Central memory CD8-positive, alpha-beta T cell (primary cell): ENCODE data around the gene STEAP1.

Experiments used
- ATAC-seq: fragments of 150-1000 bp; cut with Tn5 transposase; replicated peaks from 2 replicates; pipeline ENCODE4 v1.10.0; 2022; ENCODE audit warnings: mild to moderate bottlenecking, moderate FRiP score, moderate number of reproducible peaks; ENCODE audit not compliant: poor library complexity, severe bottlenecking; ENCODE audit errors: extremely low read depth
- DNase-seq, 2 donors: peaks; one replicate each; pipeline ENCODE4 v3.0.0; 2021; ENCODE audit warnings: low spot score in 2 of 2
- H3K27ac Mint-ChIP-seq: one replicate; pipeline ENCODE4 v1.8.0; 2022; ENCODE audit warnings: low read depth, mild to moderate bottlenecking, moderate library complexity, mixed read lengths
- H3K27me3 Mint-ChIP-seq: one replicate; pipeline ENCODE4 v1.8.0; 2022; ENCODE audit warnings: mixed read lengths
- H3K36me3 Mint-ChIP-seq: one replicate; pipeline ENCODE4 v1.8.0; 2022; ENCODE audit warnings: mild to moderate bottlenecking, moderate library complexity, mixed read lengths; ENCODE audit not compliant: insufficient read depth
- H3K4me1 Mint-ChIP-seq: one replicate; pipeline ENCODE4 v1.8.0; 2022; ENCODE audit warnings: mixed read lengths
- H3K4me3 Mint-ChIP-seq: one replicate; pipeline ENCODE4 v1.8.0; 2022; ENCODE audit warnings: mild to moderate bottlenecking, moderate library complexity, mixed read lengths
- H3K9me3 Mint-ChIP-seq: one replicate; pipeline ENCODE4 v1.8.0; 2022; ENCODE audit warnings: mixed read lengths

Gene STEAP1

GRCh38 chr7:90207956-90208355, 53.7 kb downstream of the STEAP1 start:
- DNase-seq: no peak
- Mint-ChIP-seq H3K36me3 (peaks cover 2% of the 10 kb centered on the region), H3K4me3 (no peak overlapping the region), H3K4me1 (no peaks in the 10 kb centered on the region), H3K27ac (no peak overlapping the region), H3K9me3 (no peaks in the 10 kb centered on the region), H3K27me3 (peaks cover 12% of the 10 kb centered on the region)
- no peak for ATAC-seq

DNA sequence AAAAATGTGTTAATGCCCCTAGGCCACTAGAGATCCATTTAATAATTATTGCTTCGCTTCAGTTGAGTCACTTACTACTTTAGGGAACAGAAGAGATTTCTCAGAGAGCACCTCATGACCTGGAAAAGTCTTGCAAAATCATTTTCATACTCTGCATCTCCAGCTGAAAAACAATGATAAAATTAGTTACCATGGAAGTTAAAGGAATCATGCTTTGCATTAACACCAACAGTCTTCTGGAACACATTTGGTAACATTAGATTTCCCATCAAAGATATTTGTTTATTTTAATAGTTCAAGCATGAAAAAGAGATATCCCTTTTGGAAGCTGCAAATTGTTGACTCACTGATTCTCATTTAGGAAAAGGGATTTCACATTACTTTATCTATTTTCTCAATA, 55.5 kb downstream of the STEAP1 start:
- H3K36me3 Mint-ChIP-seq: peaks cover 2% of the 10 kb centered on the region
- H3K4me3 Mint-ChIP-seq: no peak overlapping the region
- H3K4me1 Mint-ChIP-seq: no peaks in the 10 kb centered on the region
- H3K9me3 Mint-ChIP-seq: no peaks in the 10 kb centered on the region
- peaks cover 12% of the 10 kb centered on the region for H3K27me3 Mint-ChIP-seq
- no peak for ATAC-seq
- no peak overlapping the region for H3K27ac Mint-ChIP-seq
- no peak for DNase-seq

GRCh38 chr7:90210475-90210874, 56.2 kb downstream of the STEAP1 start:
- Mint-ChIP-seq H3K4me3 (no peak overlapping the region), H3K27ac (no peak overlapping the region), H3K4me1 (no peaks in the 10 kb centered on the region), H3K36me3 (peaks cover 2% of the 10 kb centered on the region), H3K27me3 (peaks cover 12% of the 10 kb centered on the region), H3K9me3 (no peaks in the 10 kb centered on the region)
- ATAC-seq (no peak), DNase-seq (no peak)

- peaks cover 12% of the 10 kb centered on the region for H3K27me3 Mint-ChIP-seq
- no peak overlapping the region for H3K27ac Mint-ChIP-seq
- DNase-seq (no peak), ATAC-seq (no peak)
- no peaks in the 10 kb centered on the region for H3K4me1 Mint-ChIP-seq
- no peaks in the 10 kb centered on the region for H3K9me3 Mint-ChIP-seq
- H3K4me3 Mint-ChIP-seq: no peak overlapping the region
- peaks cover 2% of the 10 kb centered on the region for H3K36me3 Mint-ChIP-seq
Observed at GRCh38 chr7:90210981-90211380, 56.7 kb downstream of the STEAP1 start.

DNA sequence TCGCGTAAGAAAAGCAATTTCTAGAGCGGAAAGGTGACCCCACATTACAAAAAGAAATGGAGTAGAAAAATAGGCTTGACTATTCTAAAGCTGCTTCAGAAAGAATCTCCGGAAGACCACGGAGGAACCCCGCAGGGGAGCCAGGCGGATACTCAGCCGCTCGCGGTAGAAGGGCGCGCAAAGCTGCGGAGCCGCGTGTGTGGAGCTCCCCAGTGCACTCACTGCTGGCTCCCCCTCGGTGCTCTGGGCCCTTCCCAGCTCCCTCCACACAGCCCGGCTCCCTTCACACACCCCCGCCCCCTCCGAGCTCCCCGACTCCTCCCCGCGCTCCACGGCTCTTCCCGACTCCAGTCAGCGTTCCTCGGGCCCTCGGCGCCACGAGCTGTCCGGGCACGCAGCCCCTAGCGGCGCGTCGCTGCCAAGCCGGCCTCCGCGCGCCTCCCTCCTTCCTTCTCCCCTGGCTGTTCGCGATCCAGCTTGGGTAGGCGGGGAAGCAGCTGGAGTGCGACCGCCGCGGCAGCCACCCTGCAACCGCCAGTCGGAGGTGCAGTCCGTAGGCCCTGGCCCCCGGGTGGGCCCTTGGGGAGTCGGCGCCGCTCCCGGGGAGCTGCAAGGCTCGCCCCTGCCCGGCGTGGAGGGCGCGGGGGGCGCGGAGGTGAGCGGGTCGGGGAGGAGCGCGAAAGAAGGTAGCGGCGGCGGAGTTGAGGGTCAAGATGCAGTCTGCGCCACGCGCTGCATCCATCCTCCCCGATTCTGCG, 57.3 kb downstream of the STEAP1 start, which contains the start of gene STEAP2:
Gene STEAP2, plus strand, starts transcription at position 350 of the 758 bp plus-strand sequence. CDS start 13,343 bp downstream, outside the sequence.
- peaks cover 2% of the 10 kb centered on the region for H3K36me3 Mint-ChIP-seq
- H3K4me1 Mint-ChIP-seq: no peaks in the 10 kb centered on the region
- no peak within 1 kb of the TSS for H3K4me3 Mint-ChIP-seq
- no peaks in the 10 kb centered on the region for H3K9me3 Mint-ChIP-seq
- DNase-seq (no peak), ATAC-seq (no peak)
- peaks cover 12% of the 10 kb centered on the region for H3K27me3 Mint-ChIP-seq
- H3K27ac Mint-ChIP-seq: no peak within 1 kb of the TSS

GRCh38 chr7:90212149-90212495, 57.9 kb downstream of the STEAP1 start:
- no peaks in the 10 kb centered on the region for H3K9me3 Mint-ChIP-seq
- DNase-seq (no peak), ATAC-seq (no peak)
- H3K27me3 Mint-ChIP-seq: peaks cover 12% of the 10 kb centered on the region
- H3K36me3 Mint-ChIP-seq: peaks cover 2% of the 10 kb centered on the region
- no peaks in the 10 kb centered on the region for H3K4me1 Mint-ChIP-seq
- H3K4me3 Mint-ChIP-seq: no peak overlapping the region
- H3K27ac Mint-ChIP-seq: no peak overlapping the region

GRCh38 chr7:90213521-90213920, 59.3 kb downstream of the STEAP1 start:
- H3K27me3 Mint-ChIP-seq: peaks cover 12% of the 10 kb centered on the region

More at GRCh38 chr7:90213521-90213920, 59.3 kb downstream of the STEAP1 start:
- H3K4me1 Mint-ChIP-seq: no peaks in the 10 kb centered on the region
- H3K9me3 Mint-ChIP-seq: no peaks in the 10 kb centered on the region
- no peak overlapping the region for H3K4me3 Mint-ChIP-seq
- ATAC-seq (no peak), DNase-seq (no peak)
- no peak overlapping the region for H3K27ac Mint-ChIP-seq
- H3K36me3 Mint-ChIP-seq: peaks cover 2% of the 10 kb centered on the region
